SK-N-SH treated with all-trans-retinoic acid at 6 μM for 48 hours (cell line): ENCODE measurements around the gene KLHDC7B.

Experiments used
- ATAC-seq: fragments of 200-7000 bp; cut with Tn5 transposase; 3 replicates; pipeline ENCODE4 v1.9.1; 2020; ENCODE audit warnings: mild to moderate bottlenecking, moderate library complexity
- ARNTL ChIP-seq: fragments of 450-650 bp; formaldehyde crosslinking; IDR thresholded peaks from 2 replicates; pipeline ENCODE4 v1.5.0; 2020; ENCODE audit warnings: low read depth, mild to moderate bottlenecking, moderate library complexity, borderline replicate concordance
- CREB5 ChIP-seq: fragments of 250-450 bp; sonication (Bioruptor Pico); IDR thresholded peaks from 2 replicates; pipeline ENCODE4 v1.5.1; 2020; ENCODE audit warnings: low read depth, mild to moderate bottlenecking, moderate library complexity
- CSDC2 ChIP-seq: fragments of 250-450 bp; sonication (Bioruptor Pico); IDR thresholded peaks from 2 replicates; pipeline ENCODE4 v1.5.0; 2020; ENCODE audit warnings: mild to moderate bottlenecking, moderate library complexity
- ESRRG ChIP-seq: fragments of 250-450 bp; sonication (Bioruptor Pico); IDR thresholded peaks from 2 replicates; pipeline ENCODE4 v1.6.1; 2021; ENCODE audit warnings: mild to moderate bottlenecking
- GLIS3 ChIP-seq: fragments of 250-450 bp; sonication (Bioruptor Pico); IDR thresholded peaks from 2 replicates; pipeline ENCODE4 v1.5.0; 2020; ENCODE audit warnings: mild to moderate bottlenecking, moderate library complexity
- ISL1 ChIP-seq: fragments of 250-450 bp; sonication (Bioruptor Pico); IDR thresholded peaks from 2 replicates; pipeline ENCODE4 v2.1.2; 2022; ENCODE audit warnings: mild to moderate bottlenecking, moderate library complexity
- PATZ1 ChIP-seq: fragments of 250-450 bp; sonication (Bioruptor Pico); IDR thresholded peaks from 2 replicates; pipeline ENCODE4 v1.8.0; 2020; ENCODE audit warnings: mild to moderate bottlenecking, moderate library complexity, borderline replicate concordance
- POU6F1 ChIP-seq: fragments of 250-450 bp; sonication (Bioruptor Pico); IDR thresholded peaks from 2 replicates; pipeline ENCODE4 v1.8.0; 2021; ENCODE audit warnings: low read depth, mild to moderate bottlenecking, moderate library complexity, borderline replicate concordance
- RARB ChIP-seq: fragments of 250-450 bp; sonication (Bioruptor Pico); IDR thresholded peaks from 2 replicates; pipeline ENCODE4 v1.8.0; 2021; ENCODE audit warnings: mild to moderate bottlenecking, moderate library complexity
- TCF4 ChIP-seq: fragments of 250-450 bp; sonication (Bioruptor Pico); IDR thresholded peaks from 2 replicates; pipeline ENCODE4 v1.8.0; 2021; ENCODE audit warnings: mild to moderate bottlenecking, moderate library complexity, borderline replicate concordance
- TOX ChIP-seq: fragments of 250-450 bp; sonication (Bioruptor Pico); IDR thresholded peaks from 2 replicates; pipeline ENCODE4 v1.8.0; 2021; ENCODE audit warnings: mild to moderate bottlenecking, moderate library complexity, borderline replicate concordance
- ZFP3 ChIP-seq: fragments of 250-450 bp; sonication (Bioruptor Pico); IDR thresholded peaks from 2 replicates; pipeline ENCODE4 v1.5.0; 2020; ENCODE audit warnings: mild to moderate bottlenecking, moderate library complexity
- ZNF565 ChIP-seq: fragments of 450-650 bp; formaldehyde crosslinking; conservative IDR thresholded peaks from 2 replicates; pipeline ENCODE4 v1.5.0; 2020; ENCODE audit warnings: low read depth, mild to moderate bottlenecking, moderate library complexity
- ZNF70 ChIP-seq: fragments of 450-650 bp; formaldehyde crosslinking; IDR thresholded peaks from 2 replicates; pipeline ENCODE4 v1.5.0; 2020; ENCODE audit warnings: mild to moderate bottlenecking, moderate library complexity
- TF ChIP-seq, protein P1 (sequence below): fragments of 250-450 bp; sonication (Bioruptor Pico); IDR thresholded peaks from 2 replicates; pipeline ENCODE4 v1.5.1; 2021; ENCODE audit warnings: mild to moderate bottlenecking, moderate library complexity
- TF ChIP-seq, protein P2 (sequence below): fragments of 250-450 bp; sonication (Bioruptor Pico); IDR thresholded peaks from 2 replicates; pipeline ENCODE4 v1.5.0; 2020; ENCODE audit warnings: mild to moderate bottlenecking, moderate library complexity

The KLHDC7B gene

GRCh38 chr22:50502096-50502495 is 43.6 kb upstream of the KLHDC7B start:
- TF ChIP-seq TOX (CRISPR knock-in tag) (no peak), TCF4 (no peak), ISL1 (CRISPR knock-in tag) (no peak), GLIS3 (CRISPR knock-in tag) (no peak), ESRRG (CRISPR knock-in tag) (no peak), ARNTL (CRISPR knock-in tag) (no peak), ZNF70 (CRISPR knock-in tag) (no peak), ZNF565 (CRISPR knock-in tag) (no peak), CSDC2 (CRISPR knock-in tag) (no peak), ZFP3 (CRISPR knock-in tag) (no peak)
- TF ChIP-seq, protein P1, sequence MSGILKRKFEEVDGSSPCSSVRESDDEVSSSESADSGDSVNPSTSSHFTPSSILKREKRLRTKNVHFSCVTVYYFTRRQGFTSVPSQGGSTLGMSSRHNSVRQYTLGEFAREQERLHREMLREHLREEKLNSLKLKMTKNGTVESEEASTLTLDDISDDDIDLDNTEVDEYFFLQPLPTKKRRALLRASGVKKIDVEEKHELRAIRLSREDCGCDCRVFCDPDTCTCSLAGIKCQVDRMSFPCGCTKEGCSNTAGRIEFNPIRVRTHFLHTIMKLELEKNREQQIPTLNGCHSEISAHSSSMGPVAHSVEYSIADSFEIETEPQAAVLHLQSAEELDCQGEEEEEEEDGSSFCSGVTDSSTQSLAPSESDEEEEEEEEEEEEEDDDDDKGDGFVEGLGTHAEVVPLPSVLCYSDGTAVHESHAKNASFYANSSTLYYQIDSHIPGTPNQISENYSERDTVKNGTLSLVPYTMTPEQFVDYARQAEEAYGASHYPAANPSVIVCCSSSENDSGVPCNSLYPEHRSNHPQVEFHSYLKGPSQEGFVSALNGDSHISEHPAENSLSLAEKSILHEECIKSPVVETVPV (CRISPR knock-in tag): no peak
- TF ChIP-seq, protein P2, sequence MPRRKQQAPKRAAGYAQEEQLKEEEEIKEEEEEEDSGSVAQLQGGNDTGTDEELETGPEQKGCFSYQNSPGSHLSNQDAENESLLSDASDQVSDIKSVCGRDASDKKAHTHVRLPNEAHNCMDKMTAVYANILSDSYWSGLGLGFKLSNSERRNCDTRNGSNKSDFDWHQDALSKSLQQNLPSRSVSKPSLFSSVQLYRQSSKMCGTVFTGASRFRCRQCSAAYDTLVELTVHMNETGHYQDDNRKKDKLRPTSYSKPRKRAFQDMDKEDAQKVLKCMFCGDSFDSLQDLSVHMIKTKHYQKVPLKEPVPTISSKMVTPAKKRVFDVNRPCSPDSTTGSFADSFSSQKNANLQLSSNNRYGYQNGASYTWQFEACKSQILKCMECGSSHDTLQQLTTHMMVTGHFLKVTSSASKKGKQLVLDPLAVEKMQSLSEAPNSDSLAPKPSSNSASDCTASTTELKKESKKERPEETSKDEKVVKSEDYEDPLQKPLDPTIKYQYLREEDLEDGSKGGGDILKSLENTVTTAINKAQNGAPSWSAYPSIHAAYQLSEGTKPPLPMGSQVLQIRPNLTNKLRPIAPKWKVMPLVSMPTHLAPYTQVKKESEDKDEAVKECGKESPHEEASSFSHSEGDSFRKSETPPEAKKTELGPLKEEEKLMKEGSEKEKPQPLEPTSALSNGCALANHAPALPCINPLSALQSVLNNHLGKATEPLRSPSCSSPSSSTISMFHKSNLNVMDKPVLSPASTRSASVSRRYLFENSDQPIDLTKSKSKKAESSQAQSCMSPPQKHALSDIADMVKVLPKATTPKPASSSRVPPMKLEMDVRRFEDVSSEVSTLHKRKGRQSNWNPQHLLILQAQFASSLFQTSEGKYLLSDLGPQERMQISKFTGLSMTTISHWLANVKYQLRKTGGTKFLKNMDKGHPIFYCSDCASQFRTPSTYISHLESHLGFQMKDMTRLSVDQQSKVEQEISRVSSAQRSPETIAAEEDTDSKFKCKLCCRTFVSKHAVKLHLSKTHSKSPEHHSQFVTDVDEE (CRISPR knock-in tag): no peak
- ATAC-seq: no peak

- TF ChIP-seq TOX (CRISPR knock-in tag) (no peak), CREB5 (CRISPR knock-in tag) (no peak), ZNF70 (CRISPR knock-in tag) (no peak), ZNF565 (CRISPR knock-in tag) (no peak), ISL1 (CRISPR knock-in tag) (no peak), ARNTL (CRISPR knock-in tag) (no peak), TCF4 (no peak), RARB (CRISPR knock-in tag) (no peak), PATZ1 (no peak)
- TF ChIP-seq, protein P2 (CRISPR knock-in tag): no peak
- TF ChIP-seq, all 23 proteins: peak for 0
- no peak for ATAC-seq
Observed at GRCh38 chr22:50502628-50503474, 42.8 kb upstream of the KLHDC7B start.

GRCh38 chr22:50503475-50504145 is 42.1 kb upstream of the KLHDC7B start:
- TF ChIP-seq POU6F1: no peak
- TF ChIP-seq GLIS3 (CRISPR knock-in tag): no peak
- no peak for TF ChIP-seq RARB (CRISPR knock-in tag)

More at GRCh38 chr22:50503475-50504145, 42.1 kb upstream of the KLHDC7B start:
- ATAC-seq: no peak
